Mesothelial cell of epicardium (in vitro differentiated cells): Measurements from ENCODE around the gene OR6S1. TPM values are rescaled to one million over a fixed set of nuclear protein-coding genes. Genes with fewer than 3 reads are reported as not detected.
A peak's percentile ranks its signal among the peaks of the same experiment; 100 is the strongest.

Experiments used
- DNase-seq, 2 experiments: peaks; one replicate each; pipeline ENCODE4 v3.0.0; 2021; ENCODE audit warnings: low spot score in 2 of 2; ENCODE audit not compliant: unreplicated experiment in 2 of 2
- H3K27ac Mint-ChIP-seq: 2 replicates; pipeline ENCODE4 v1.8.0; 2021; ENCODE audit warnings: mixed read lengths
- H3K27me3 Mint-ChIP-seq: 2 replicates; pipeline ENCODE4 v1.8.0; 2021; ENCODE audit warnings: low read depth, mixed read lengths
- H3K36me3 Mint-ChIP-seq: 2 replicates; pipeline ENCODE4 v1.8.0; 2021; ENCODE audit warnings: mixed read lengths
- H3K4me1 Mint-ChIP-seq: 2 replicates; pipeline ENCODE4 v1.8.0; 2021; ENCODE audit warnings: mixed read lengths
- H3K4me3 Mint-ChIP-seq: 2 replicates; pipeline ENCODE4 v1.8.0; 2021; ENCODE audit warnings: mild to moderate bottlenecking, moderate library complexity, mixed read lengths
- H3K9me3 Mint-ChIP-seq: 2 replicates; pipeline ENCODE4 v1.8.0; 2021; ENCODE audit warnings: mixed read lengths
- CTCF ChIP-seq: fragments of 200-600 bp; sonication (generic); IDR thresholded peaks from one replicate; pipeline ENCODE4 v1.5.0; 2021; ENCODE audit warnings: antibody characterized with exemption; ENCODE audit not compliant: unreplicated experiment
- total RNA-seq: library from RNA; stranded (reverse); gene quantifications from 3 replicates; pipeline ENCODE4 v1.2.1, GENCODE V29; 2021

Gene OR6S1, protein sequence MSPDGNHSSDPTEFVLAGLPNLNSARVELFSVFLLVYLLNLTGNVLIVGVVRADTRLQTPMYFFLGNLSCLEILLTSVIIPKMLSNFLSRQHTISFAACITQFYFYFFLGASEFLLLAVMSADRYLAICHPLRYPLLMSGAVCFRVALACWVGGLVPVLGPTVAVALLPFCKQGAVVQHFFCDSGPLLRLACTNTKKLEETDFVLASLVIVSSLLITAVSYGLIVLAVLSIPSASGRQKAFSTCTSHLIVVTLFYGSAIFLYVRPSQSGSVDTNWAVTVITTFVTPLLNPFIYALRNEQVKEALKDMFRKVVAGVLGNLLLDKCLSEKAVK
- not detected in 3 replicates for total RNA-seq

- peaks cover 66% of the 10 kb centered on the region for H3K27me3 Mint-ChIP-seq
- H3K36me3 Mint-ChIP-seq: no peaks in the 10 kb centered on the region
- H3K4me1 Mint-ChIP-seq: peaks cover 4% of the 10 kb centered on the region
- no peaks in the 10 kb centered on the region for H3K9me3 Mint-ChIP-seq
- no peak within 1 kb of the TSS for H3K27ac Mint-ChIP-seq
- no peak for DNase-seq
- no peak for TF ChIP-seq CTCF
- H3K4me3 Mint-ChIP-seq: no peak within 1 kb of the TSS
Observed at GRCh38 chr14:20641591-20641990, at the start of gene OR6S1. Gene OR6S1, minus strand, starts transcription at chr14:20641691. Its CDS starts 0 bp downstream, at chr14:20641691.

GRCh38 chr14:20690848-20691640, 49.6 kb upstream of the OR6S1 start:
- Mint-ChIP-seq H3K4me3 (no peak overlapping the region), H3K4me1 (peaks cover 2% of the 10 kb centered on the region), H3K36me3 (no peaks in the 10 kb centered on the region), H3K9me3 (no peaks in the 10 kb centered on the region), H3K27me3 (no peaks in the 10 kb centered on the region), H3K27ac (no peak overlapping the region)
- TF ChIP-seq CTCF: peak; percentile 73
- DNase-seq: no peak

DNA sequence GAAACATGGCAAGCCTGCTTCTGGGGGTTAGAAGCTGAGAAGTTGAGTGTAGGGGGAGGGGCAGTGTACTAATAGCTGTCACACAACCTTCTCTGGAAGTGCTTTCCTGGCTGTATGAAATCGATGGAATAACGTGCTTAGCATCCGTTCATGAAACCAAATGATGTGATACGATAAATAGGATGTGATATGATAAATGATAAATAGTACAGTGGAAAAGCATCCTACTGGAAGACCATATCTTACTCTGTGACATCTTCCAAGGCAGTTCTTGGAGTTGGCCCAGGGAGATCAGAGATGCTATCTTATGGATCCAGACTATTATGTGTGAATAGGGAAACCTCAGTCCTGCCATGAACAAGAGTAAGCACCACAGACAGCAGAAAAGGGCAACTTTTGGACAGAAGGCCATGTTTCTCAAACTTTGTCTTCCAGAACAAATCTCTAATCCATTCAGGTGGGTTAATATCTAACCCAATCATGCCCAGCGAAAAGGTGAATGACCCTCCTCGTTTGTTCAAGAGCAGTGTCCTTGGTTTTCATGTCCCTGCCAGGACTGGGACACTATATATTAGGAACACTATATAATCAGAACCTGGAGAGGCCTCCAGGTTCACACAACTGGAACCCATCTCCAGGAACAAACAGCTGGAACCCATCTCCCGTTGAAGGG, 46.8 kb upstream of the OR6S1 start, which contains the start of gene ANG:
Gene ANG (plus strand): TSS at position 598 of the 673 bp plus-strand sequence. CDS start 4,801 bp downstream, outside the sequence.
- H3K27me3 Mint-ChIP-seq: no peaks in the 10 kb centered on the region
- DNase-seq: no peak
- H3K4me3 Mint-ChIP-seq: no peak within 1 kb of the TSS
- H3K27ac Mint-ChIP-seq: no peak within 1 kb of the TSS
- H3K36me3 Mint-ChIP-seq: no peaks in the 10 kb centered on the region
- H3K9me3 Mint-ChIP-seq: no peaks in the 10 kb centered on the region
- peaks cover 8% of the 10 kb centered on the region for H3K4me1 Mint-ChIP-seq
- no peak for TF ChIP-seq CTCF

DNA sequence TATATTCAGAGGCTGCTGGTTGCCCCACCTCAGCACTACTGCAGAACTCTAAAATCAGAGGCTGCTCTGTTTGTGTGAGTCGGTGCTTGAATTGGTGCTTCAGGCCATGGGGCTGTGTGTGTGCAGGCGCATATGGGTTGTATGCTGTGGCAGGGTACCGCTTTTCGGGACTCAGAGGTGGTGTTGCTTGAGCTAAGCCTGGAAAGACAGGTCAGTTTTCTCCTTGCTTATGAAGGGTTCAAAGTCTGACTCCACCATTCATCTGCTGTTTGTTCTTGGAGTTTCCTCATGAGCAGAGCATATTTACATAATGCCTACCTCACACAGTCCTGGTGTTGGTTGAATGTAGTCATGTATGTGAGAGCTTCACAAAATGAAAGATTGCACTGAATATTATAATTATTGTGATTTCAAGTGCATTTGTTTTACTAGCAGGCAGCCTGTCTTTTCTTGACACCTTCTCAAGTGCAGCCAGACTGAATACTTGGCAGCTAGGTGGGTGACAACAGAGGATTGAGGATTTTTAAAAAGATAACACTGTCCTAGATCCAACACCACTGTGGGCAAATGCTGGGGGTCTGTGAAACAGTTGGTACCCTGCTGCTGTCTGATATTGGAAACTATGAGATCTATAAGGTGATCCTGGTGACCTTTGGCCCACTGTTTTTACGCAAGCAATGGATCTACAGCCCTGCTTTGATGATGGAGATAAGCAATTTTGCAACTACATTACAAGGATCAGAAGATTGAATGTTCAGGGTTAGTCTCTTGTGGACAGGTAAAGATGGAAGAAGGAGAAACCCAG, 46.1 kb upstream of the OR6S1 start:
- no peaks in the 10 kb centered on the region for H3K27me3 Mint-ChIP-seq
- TF ChIP-seq CTCF: no peak
- no peaks in the 10 kb centered on the region for H3K9me3 Mint-ChIP-seq
- no peaks in the 10 kb centered on the region for H3K36me3 Mint-ChIP-seq
- no peak overlapping the region for H3K4me3 Mint-ChIP-seq
- peaks cover 8% of the 10 kb centered on the region for H3K4me1 Mint-ChIP-seq
- no peak for DNase-seq
- no peak overlapping the region for H3K27ac Mint-ChIP-seq

- Mint-ChIP-seq H3K4me1 (peaks cover 11% of the 10 kb centered on the region), H3K4me3 (no peak overlapping the region), H3K27ac (no peak overlapping the region), H3K27me3 (no peaks in the 10 kb centered on the region), H3K36me3 (no peaks in the 10 kb centered on the region), H3K9me3 (no peaks in the 10 kb centered on the region)
- DNase-seq: no peak
- TF ChIP-seq CTCF: no peak
Observed at GRCh38 chr14:20686386-20687143, 45.1 kb upstream of the OR6S1 start.
